ENCODE measurements around the gene FBF1.

FBF1 gene

DNA sequence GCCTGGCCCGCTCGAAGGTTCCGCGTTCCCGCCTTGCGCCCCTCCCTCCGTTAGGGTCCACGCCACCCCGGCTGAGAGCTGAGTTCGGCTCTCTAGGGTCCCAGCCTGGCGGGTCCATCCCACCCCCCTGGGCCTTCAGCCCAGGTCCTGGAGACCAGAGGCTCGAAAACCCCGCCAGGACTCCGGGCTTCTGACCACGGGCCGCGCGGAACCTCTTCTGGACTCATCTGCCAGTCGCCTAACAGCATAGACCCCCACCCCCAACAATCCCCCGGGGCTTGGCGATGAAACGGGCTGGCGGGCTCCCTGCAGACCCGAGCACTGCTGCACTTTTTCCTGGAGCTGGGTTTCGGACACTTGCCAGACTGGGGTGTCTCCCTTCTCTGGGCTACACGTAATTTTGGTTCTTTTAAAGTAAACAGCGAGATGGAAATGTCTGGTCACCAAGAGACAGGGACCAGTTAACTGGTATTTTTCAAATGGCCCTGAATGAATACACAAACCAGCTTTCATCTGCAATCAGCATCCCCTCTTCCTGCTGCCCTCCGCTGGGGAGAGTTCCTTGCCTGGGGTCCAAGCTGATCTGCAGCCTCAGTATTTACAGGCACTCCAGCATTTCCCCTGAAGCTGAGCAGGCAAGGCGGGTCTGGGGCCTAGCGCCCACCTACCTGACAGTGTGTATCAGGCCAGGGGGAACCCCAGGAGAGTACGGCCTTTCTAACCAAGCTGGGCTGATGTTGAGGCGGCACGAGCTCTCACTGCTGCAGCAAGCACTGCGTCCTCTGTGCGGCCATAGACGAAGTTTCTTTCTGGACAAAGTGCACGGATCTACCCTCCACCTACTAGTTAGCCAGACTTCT is 43.5 kb downstream of the FBF1 start:
- Histone ChIP-seq H3K27me3 (ENCODE audit: insufficient read depth, poor library complexity, severe bottlenecking) (no peaks in the 10 kb centered on the region), H3K27ac (replicated peaks) (peak overlapping the region; percentile 83), H3K4me3 (replicated peaks; ENCODE audit: insufficient read depth, low read length) (peak overlapping the region; percentile 72)
- no peak for TF ChIP-seq POLR2AphosphoS5 (IDR thresholded peaks at IDR 0.05; ENCODE audit: low read depth)
- TF ChIP-seq GABPA (IDR thresholded peaks at IDR 0.05; ENCODE audit: low read depth), result no peak
- TF ChIP-seq, protein P1, sequence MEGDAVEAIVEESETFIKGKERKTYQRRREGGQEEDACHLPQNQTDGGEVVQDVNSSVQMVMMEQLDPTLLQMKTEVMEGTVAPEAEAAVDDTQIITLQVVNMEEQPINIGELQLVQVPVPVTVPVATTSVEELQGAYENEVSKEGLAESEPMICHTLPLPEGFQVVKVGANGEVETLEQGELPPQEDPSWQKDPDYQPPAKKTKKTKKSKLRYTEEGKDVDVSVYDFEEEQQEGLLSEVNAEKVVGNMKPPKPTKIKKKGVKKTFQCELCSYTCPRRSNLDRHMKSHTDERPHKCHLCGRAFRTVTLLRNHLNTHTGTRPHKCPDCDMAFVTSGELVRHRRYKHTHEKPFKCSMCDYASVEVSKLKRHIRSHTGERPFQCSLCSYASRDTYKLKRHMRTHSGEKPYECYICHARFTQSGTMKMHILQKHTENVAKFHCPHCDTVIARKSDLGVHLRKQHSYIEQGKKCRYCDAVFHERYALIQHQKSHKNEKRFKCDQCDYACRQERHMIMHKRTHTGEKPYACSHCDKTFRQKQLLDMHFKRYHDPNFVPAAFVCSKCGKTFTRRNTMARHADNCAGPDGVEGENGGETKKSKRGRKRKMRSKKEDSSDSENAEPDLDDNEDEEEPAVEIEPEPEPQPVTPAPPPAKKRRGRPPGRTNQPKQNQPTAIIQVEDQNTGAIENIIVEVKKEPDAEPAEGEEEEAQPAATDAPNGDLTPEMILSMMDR (IDR thresholded peaks at IDR 0.05; ENCODE audit: insufficient read depth, low read length), result no peak
- TF ChIP-seq SPI1 (IDR thresholded peaks at IDR 0.05; ENCODE audit: borderline replicate concordance, low read depth), result peak; percentile 30; the same call in 1 of the 2 replicates
- no peak for DNase-seq (ENCODE audit: low read depth in 1 of 2, low spot score in 1 of 2)

DNA sequence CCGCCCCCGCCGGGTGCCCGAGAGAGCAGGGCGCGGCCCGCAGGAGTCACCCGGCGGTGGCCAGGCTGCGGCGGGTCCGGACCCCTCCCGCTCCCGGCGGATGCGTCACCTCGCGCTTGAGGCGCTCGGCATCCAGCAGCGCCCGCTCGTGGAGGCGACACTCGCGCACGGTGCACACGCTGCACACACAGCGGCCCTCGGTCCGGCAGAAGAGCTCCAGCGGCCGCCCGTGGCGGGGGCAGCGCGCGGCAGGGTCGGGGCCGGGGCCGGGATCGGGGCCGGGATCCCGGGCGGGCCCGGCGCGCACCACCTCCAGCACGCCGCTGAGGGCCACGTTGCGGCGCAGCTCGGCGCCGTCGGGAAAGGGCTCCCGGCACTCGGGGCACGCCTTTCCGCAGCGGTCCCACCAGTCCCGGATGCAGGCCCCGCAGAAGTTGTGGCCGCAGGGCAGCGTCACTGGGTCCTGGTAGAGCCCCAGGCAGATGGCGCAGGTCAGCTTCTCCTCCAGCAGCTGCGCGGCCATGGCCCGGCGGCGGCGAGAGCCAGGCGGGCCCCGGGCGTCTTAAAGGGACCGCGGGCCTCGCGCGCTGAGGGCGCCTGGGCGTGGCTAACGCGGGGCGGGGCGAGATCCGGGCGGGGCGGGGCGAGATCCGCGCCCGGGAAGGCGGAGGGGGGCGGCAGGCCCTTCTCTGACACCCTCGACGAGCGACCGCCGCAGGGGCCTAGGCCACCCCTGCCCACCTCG is 44.3 kb downstream of the FBF1 start, which contains the start of gene TRIM65:
TRIM65 (minus strand) TSS at position 537 of the 745 bp plus-strand sequence; CDS start at position 523, 14 bp downstream.
- peak; percentile 68 to 85 for DNase-seq (ENCODE audit: low read depth in 1 of 2, low spot score in 1 of 2)
- H3K4me3 ChIP-seq (replicated peaks; ENCODE audit: insufficient read depth, low read length), result peak within 1 kb of the TSS; percentile 72
- TF ChIP-seq GABPA (IDR thresholded peaks at IDR 0.05; ENCODE audit: low read depth) (no peak), POLR2AphosphoS5 (IDR thresholded peaks at IDR 0.05; ENCODE audit: low read depth) (peak; percentile 80)
- TF ChIP-seq, protein P1 (IDR thresholded peaks at IDR 0.05; ENCODE audit: insufficient read depth, low read length), result no peak
- no peaks in the 10 kb centered on the region for H3K27me3 ChIP-seq (ENCODE audit: insufficient read depth, poor library complexity, severe bottlenecking)
- H3K27ac ChIP-seq (replicated peaks), result peak within 1 kb of the TSS; percentile 83

DNA sequence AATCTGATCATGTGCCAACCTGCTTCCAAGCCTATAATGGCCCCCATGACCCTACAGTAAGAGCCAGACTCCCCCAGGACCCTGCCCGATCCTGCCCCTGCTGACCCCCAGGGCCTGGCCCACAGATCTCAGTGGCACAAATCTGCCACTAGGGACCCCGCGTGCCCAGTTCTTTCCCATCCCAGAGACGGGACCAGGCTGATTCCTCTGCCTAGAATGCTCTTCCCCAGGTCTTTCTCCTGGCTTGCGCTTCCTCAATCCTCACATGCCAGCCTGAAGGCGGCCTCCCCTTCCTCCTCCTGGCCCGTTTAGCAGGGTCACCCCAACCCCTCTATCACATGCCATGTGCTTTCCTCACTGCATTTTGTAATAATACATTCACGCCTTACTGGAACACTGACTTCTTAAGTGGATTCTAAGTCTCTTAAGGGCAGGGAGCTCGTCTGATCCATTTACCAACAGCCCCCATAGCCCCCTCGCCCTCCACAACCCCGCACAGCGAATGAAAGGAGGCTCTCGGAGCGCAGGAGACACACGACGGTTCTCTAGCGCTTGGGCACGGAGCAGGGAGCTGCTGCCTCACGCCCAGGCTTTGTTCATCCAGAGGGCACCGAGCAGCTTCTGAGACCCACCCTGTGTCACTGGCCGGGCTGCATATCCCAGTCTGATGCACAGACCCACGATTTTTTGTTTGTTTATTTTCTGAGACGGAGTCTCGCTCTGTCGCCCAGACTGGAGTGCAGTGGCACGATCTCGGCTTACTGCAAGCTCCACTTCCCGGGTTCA is 45.3 kb downstream of the FBF1 start:
- H3K27ac ChIP-seq (replicated peaks), result peak overlapping the region; percentile 83
- DNase-seq (ENCODE audit: low read depth in 1 of 2, low spot score in 1 of 2), result peak; percentile 58 to 62
- peak overlapping the region; percentile 72 for H3K4me3 ChIP-seq (replicated peaks; ENCODE audit: insufficient read depth, low read length)
- no peak for TF ChIP-seq GABPA (IDR thresholded peaks at IDR 0.05; ENCODE audit: low read depth)
- TF ChIP-seq, protein P1 (IDR thresholded peaks at IDR 0.05; ENCODE audit: insufficient read depth, low read length), result peak; percentile 7
- TF ChIP-seq SPI1 (IDR thresholded peaks at IDR 0.05; ENCODE audit: borderline replicate concordance, low read depth), result peak; percentile 68; the same call in 1 of the 2 replicates
- no peak for TF ChIP-seq POLR2AphosphoS5 (IDR thresholded peaks at IDR 0.05; ENCODE audit: low read depth)
- TF ChIP-seq, protein P2, sequence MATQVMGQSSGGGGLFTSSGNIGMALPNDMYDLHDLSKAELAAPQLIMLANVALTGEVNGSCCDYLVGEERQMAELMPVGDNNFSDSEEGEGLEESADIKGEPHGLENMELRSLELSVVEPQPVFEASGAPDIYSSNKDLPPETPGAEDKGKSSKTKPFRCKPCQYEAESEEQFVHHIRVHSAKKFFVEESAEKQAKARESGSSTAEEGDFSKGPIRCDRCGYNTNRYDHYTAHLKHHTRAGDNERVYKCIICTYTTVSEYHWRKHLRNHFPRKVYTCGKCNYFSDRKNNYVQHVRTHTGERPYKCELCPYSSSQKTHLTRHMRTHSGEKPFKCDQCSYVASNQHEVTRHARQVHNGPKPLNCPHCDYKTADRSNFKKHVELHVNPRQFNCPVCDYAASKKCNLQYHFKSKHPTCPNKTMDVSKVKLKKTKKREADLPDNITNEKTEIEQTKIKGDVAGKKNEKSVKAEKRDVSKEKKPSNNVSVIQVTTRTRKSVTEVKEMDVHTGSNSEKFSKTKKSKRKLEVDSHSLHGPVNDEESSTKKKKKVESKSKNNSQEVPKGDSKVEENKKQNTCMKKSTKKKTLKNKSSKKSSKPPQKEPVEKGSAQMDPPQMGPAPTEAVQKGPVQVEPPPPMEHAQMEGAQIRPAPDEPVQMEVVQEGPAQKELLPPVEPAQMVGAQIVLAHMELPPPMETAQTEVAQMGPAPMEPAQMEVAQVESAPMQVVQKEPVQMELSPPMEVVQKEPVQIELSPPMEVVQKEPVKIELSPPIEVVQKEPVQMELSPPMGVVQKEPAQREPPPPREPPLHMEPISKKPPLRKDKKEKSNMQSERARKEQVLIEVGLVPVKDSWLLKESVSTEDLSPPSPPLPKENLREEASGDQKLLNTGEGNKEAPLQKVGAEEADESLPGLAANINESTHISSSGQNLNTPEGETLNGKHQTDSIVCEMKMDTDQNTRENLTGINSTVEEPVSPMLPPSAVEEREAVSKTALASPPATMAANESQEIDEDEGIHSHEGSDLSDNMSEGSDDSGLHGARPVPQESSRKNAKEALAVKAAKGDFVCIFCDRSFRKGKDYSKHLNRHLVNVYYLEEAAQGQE (IDR thresholded peaks at IDR 0.05; ENCODE audit: insufficient replicate concordance, low read depth), result no peak
- H3K27me3 ChIP-seq (ENCODE audit: insufficient read depth, poor library complexity, severe bottlenecking), result no peaks in the 10 kb centered on the region
